ENCODE results near the gene DDAH2. TPM values are rescaled to one million over a fixed set of nuclear protein-coding genes. Genes with fewer than 3 reads are reported as not detected.

DDAH2 gene
- total RNA-seq, 2 donors from 2014 or later: 136 TPM

DNA sequence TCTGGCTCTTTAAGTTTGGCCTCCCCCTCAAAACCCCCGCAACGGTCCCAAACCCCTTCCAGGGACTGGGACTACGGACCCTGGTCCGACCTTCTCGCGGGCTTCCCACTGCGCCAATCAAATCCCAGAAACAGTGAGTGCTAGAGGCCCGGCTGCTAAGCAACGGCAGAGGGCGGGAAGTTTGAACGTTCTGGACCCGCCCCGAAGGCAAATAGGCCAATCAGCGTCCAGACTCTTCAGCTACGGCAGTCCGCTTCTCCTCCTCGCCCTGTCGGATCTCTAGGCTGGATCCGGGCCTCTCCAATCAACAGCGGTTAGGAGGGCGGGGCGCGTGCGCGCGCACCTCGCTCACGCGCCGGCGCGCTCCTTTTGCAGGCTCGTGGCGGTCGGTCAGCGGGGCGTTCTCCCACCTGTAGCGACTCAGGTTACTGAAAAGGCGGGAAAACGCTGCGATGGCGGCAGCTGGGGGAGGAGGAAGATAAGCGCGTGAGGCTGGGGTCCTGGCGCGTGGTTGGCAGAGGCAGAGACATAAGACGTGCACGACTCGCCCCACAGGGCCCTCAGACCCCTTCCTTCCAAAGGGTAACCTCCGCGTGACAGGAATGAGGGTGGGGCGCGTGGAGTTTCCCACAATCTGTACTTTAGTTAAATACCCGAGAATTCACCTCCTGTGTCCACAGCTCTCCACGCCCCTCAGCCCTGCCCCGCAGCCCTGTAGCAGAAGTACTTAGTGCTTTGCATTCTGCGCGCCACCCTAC lies 10.7 kb upstream of the DDAH2 start, which contains the start of gene MSH5:
Gene MSH5 (plus strand): TSS at position 367 of the 758 bp plus-strand sequence. CDS start 462 bp downstream, outside the sequence.
- DNase-seq (ENCODE audit: low spot score) (peak; percentile 95), ATAC-seq (ENCODE audit: insufficient number of reproducible peaks, low FRiP score, low read depth) (peak; percentile 91)
- Histone ChIP-seq H3K36me3 (no peaks in the 10 kb centered on the region), H3K27me3 (replicated peaks; ENCODE audit: insufficient read depth) (no peaks in the 10 kb centered on the region), H3K9me3 (no peaks in the 10 kb centered on the region), H3K4me1 (ENCODE audit: control insufficient read depth in 1 of 2, low read depth in 2 of 2) (peaks cover 12 to 28% of the 10 kb centered on the region in 2 donors), H3K4me3 (peak within 1 kb of the TSS; percentile 94), H3K27ac (no peak within 1 kb of the TSS)
- TF ChIP-seq, protein P1, sequence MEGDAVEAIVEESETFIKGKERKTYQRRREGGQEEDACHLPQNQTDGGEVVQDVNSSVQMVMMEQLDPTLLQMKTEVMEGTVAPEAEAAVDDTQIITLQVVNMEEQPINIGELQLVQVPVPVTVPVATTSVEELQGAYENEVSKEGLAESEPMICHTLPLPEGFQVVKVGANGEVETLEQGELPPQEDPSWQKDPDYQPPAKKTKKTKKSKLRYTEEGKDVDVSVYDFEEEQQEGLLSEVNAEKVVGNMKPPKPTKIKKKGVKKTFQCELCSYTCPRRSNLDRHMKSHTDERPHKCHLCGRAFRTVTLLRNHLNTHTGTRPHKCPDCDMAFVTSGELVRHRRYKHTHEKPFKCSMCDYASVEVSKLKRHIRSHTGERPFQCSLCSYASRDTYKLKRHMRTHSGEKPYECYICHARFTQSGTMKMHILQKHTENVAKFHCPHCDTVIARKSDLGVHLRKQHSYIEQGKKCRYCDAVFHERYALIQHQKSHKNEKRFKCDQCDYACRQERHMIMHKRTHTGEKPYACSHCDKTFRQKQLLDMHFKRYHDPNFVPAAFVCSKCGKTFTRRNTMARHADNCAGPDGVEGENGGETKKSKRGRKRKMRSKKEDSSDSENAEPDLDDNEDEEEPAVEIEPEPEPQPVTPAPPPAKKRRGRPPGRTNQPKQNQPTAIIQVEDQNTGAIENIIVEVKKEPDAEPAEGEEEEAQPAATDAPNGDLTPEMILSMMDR (IDR thresholded peaks at IDR 0.05): no peak

DNA sequence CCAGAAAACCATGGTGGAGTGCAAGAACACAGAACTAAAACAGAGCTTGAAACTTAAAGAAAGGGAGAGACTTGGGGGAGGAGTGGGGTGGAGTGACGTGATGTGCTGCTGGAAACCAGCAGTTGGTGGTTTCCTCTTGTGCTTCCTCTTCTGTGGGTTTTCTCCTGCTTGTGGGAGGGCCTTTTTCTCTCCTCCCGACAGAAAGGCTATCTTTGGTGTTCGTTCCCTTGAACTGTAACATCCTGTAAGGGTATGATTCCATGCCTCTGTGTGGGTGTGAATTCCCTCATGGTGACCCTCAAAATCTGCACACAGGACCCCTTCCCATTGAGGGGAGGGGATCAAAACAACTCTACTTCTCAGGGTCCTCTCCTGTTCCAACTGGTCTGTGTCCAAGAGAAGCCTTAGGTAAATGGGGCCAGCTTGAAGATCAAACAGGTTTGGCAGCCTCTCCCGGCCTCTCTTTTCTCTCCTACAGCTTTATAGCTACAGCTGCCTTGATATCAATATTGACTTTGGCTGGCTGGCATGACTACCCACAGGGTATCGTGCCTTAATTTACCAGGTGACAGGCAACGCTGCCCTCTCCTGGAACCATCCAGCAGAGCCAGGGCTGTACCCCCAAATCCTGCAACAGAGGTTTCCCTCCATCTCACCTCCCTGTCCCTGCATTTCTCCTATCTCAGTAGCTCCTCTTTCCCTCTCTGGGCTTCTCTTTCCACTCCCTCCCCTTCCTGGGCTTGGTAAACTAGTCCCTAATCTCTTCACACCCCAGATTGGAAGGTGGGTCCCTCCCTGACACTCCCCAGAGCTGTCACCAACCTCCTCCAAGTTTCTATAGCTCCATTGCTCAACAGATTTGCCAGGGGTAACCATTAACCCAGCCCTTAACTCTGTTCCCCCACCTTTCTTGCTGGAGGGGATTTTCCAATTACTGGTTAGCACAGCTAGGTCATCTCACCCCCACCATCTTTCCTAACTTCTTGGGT lies 9.2 kb upstream of the DDAH2 start:
- ATAC-seq (ENCODE audit: insufficient number of reproducible peaks, low FRiP score, low read depth) (no peak), DNase-seq (ENCODE audit: low spot score) (no peak)
- peaks cover 21 to 43% of the 10 kb centered on the region in 2 donors for H3K4me1 ChIP-seq (ENCODE audit: control insufficient read depth in 1 of 2, low read depth in 2 of 2)
- TF ChIP-seq, protein P1 (IDR thresholded peaks at IDR 0.05): no peak
- H3K27me3 ChIP-seq (replicated peaks; ENCODE audit: insufficient read depth): no peaks in the 10 kb centered on the region
- H3K9me3 ChIP-seq: no peaks in the 10 kb centered on the region
- H3K36me3 ChIP-seq: peaks cover 6% of the 10 kb centered on the region
- peak overlapping the region in 1 of 2 donors; percentile 96 for H3K27ac ChIP-seq
- H3K4me3 ChIP-seq: peak overlapping the region; percentile 13

DNA sequence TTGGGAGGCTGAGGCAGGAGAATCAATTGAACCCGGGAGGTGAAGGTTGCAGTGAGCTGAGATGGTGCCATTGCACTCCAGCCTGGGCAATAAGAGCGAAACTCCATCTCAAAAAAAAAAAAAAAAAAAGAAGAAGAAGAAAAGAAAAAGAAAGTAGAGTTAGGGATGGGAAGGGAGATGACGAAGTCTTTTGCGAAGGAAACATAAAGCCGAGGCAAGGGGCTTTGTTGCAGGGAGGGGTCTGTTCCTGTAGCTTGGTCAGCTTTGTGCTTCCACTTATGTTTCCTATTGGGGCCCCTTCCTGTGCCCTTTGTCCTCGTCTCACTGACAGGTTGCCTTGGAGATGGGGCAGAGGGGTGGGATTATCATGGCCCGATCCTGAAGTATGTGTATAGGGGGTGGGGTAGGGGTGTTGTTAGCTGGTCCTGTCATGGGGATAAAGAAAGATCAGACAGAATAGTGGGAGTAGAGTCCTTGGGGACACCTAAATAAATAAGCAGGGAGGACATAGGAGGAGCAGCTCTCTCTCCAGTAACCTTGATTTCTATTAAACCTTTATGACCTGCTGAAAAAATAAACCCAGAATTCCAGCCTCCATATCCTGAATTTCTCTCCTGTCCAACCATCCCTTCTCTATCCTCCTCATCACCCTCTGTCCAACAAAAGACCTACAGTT lies 8.4 kb upstream of the DDAH2 start:
- ATAC-seq (ENCODE audit: insufficient number of reproducible peaks, low FRiP score, low read depth) (no peak), DNase-seq (ENCODE audit: low spot score) (no peak)
- Histone ChIP-seq H3K36me3 (peaks cover 13% of the 10 kb centered on the region), H3K9me3 (no peaks in the 10 kb centered on the region), H3K4me3 (peak overlapping the region; percentile 92), H3K27me3 (replicated peaks; ENCODE audit: insufficient read depth) (no peaks in the 10 kb centered on the region), H3K27ac (peak overlapping the region in 1 of 2 donors; percentile 96), H3K4me1 (ENCODE audit: control insufficient read depth in 1 of 2, low read depth in 2 of 2) (peaks cover 21 to 46% of the 10 kb centered on the region in 2 donors)
- TF ChIP-seq, protein P1 (IDR thresholded peaks at IDR 0.05): no peak

DNA sequence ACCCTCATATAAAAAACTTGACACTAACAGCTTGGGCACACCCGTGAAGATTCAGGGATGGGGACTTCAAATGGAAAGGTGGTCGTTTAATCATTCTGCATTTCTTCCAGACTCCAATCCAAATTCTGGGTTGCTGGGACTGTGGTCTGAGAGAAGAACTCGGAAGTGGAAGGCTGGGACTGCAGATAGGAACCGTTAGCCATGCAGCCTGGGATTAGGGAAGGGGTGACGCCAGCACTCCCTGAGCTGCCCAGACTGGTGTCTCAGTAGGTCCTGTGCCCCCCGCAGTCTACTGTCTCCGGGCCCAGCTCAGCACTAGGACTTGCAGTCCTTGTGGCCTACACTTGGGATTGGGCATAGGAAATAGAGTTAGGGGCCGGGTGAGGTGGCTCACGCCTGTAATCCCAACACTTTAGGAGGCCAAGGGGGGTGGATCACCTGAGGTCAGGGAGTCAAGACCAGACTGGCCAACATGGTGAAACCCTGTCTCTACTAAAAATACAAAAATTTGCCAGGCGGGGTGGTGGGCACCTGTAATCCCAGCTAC lies 7.7 kb upstream of the DDAH2 start:
- no peaks in the 10 kb centered on the region for H3K27me3 ChIP-seq (replicated peaks; ENCODE audit: insufficient read depth)
- no peaks in the 10 kb centered on the region for H3K9me3 ChIP-seq
- DNase-seq (ENCODE audit: low spot score) (no peak), ATAC-seq (ENCODE audit: insufficient number of reproducible peaks, low FRiP score, low read depth) (no peak)
- peak overlapping the region; percentile 92 for H3K4me3 ChIP-seq
- peaks cover 21 to 46% of the 10 kb centered on the region in 2 donors for H3K4me1 ChIP-seq (ENCODE audit: control insufficient read depth in 1 of 2, low read depth in 2 of 2)
- TF ChIP-seq, protein P1 (IDR thresholded peaks at IDR 0.05): no peak
- H3K36me3 ChIP-seq: peaks cover 19% of the 10 kb centered on the region
- H3K27ac ChIP-seq: peak overlapping the region; percentile 89 to 96
